SHP77 (cell line): ENCODE data around the gene LHX4.

ENCODE experiments used
- DNase-seq, 2 experiments: peaks; one replicate each; lab custom pipeline; 2025; lab: John Stamatoyannopoulos, UW

Gene LHX4

GRCh38 chr1:180243517-180244221 is 13.6 kb downstream of the LHX4 start:
- peak in 1 of 2 experiments; percentile 13 for DNase-seq

- no peak for DNase-seq
Measured at GRCh38 chr1:180244840-180245239, 14.8 kb downstream of the LHX4 start.

- DNase-seq = no peak
Measured at GRCh38 chr1:180246579-180246978, 16.5 kb downstream of the LHX4 start.

- DNase-seq = peak in 1 of 2 experiments; percentile 13
Measured at GRCh38 chr1:180247061-180247460, 17.0 kb downstream of the LHX4 start.

- no peak for DNase-seq
Measured at GRCh38 chr1:180247580-180247979, 17.5 kb downstream of the LHX4 start.

GRCh38 chr1:180248176-180248575 is 18.1 kb downstream of the LHX4 start:
- DNase-seq = peak in 1 of 2 experiments; percentile 17

GRCh38 chr1:180248731-180249681 is 18.9 kb downstream of the LHX4 start:
- peak; percentile 68 to 74 for DNase-seq

GRCh38 chr1:180249725-180250498 is 19.8 kb downstream of the LHX4 start:
- DNase-seq = no peak

GRCh38 chr1:180250499-180250770 is 20.4 kb downstream of the LHX4 start:
- DNase-seq = no peak

- no peak for DNase-seq
Measured at GRCh38 chr1:180250883-180251509, 20.9 kb downstream of the LHX4 start.

GRCh38 chr1:180251526-180252305 is 21.7 kb downstream of the LHX4 start:
- DNase-seq = no peak

- peak; percentile 29 to 63 for DNase-seq
Measured at GRCh38 chr1:180252638-180253536, 22.8 kb downstream of the LHX4 start.

GRCh38 chr1:180253585-180254495 is 23.8 kb downstream of the LHX4 start:
- DNase-seq = no peak

GRCh38 chr1:180254496-180254819 is 24.4 kb downstream of the LHX4 start:
- no peak for DNase-seq

- no peak for DNase-seq
Measured at GRCh38 chr1:180254854-180255253, 24.8 kb downstream of the LHX4 start.

- no peak for DNase-seq
Measured at GRCh38 chr1:180255536-180256340, 25.7 kb downstream of the LHX4 start.

- DNase-seq = peak; percentile 67 to 68
Measured at GRCh38 chr1:180256341-180257027, 26.4 kb downstream of the LHX4 start.

- DNase-seq = no peak
Measured at GRCh38 chr1:180257028-180257386, 26.9 kb downstream of the LHX4 start.
